ENCODE measurements around the gene CCDC18.

DNA sequence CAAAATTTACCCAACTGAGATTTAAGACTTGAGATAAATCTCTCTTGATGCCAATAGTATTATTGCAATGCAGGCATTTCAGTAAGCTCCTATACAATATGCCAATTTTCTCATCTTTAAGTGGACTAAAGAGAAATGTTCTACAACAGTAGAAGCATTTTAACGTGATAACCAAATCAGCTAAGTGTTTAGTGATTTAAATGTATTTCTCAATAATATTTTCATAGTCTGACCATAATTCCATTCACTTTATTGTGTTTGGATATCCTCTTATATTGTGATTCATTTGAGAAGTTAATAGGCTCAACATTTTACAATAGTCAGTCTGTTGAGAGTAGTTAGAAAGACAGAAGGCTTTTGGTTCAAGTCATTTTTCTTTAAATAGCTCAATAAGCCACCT lies 120.6 kb downstream of the CCDC18 start:
- TF ChIP-seq POLR2A (IDR thresholded peaks at IDR 0.05), result no peak
- TF ChIP-seq, protein P1, sequence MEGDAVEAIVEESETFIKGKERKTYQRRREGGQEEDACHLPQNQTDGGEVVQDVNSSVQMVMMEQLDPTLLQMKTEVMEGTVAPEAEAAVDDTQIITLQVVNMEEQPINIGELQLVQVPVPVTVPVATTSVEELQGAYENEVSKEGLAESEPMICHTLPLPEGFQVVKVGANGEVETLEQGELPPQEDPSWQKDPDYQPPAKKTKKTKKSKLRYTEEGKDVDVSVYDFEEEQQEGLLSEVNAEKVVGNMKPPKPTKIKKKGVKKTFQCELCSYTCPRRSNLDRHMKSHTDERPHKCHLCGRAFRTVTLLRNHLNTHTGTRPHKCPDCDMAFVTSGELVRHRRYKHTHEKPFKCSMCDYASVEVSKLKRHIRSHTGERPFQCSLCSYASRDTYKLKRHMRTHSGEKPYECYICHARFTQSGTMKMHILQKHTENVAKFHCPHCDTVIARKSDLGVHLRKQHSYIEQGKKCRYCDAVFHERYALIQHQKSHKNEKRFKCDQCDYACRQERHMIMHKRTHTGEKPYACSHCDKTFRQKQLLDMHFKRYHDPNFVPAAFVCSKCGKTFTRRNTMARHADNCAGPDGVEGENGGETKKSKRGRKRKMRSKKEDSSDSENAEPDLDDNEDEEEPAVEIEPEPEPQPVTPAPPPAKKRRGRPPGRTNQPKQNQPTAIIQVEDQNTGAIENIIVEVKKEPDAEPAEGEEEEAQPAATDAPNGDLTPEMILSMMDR (IDR thresholded peaks at IDR 0.05), result no peak

All from uterus (tissue), 2 donors.